Stimulated activated CD4-positive, alpha-beta T cell treated with anti-CD3 and anti-CD28 coated beads, Interleukin-4, amount 100 ng/mL, for 48 hours (primary cell): ENCODE results near the gene TMEM45A.
"Not testable (repeated sequence)": the region's sequence is repeated elsewhere in the genome, so short reads cannot be mapped to it uniquely, and the experiment has no call there.

Experiments used
- DNase-seq, 2 donors: peaks; one replicate each; pipeline ENCODE4 v3.0.0-alpha.2; 2020; ENCODE audit warnings: low read depth in 2 of 2

TMEM45A gene

GRCh38 chr3:100575704-100576103 is 83.3 kb downstream of the TMEM45A start:
- DNase-seq = no peak

GRCh38 chr3:100577382-100578008 is 85.1 kb downstream of the TMEM45A start:
- no peak for DNase-seq

GRCh38 chr3:100578646-100579045 is 86.2 kb downstream of the TMEM45A start:
- DNase-seq = no peak

GRCh38 chr3:100580147-100580546 is 87.7 kb downstream of the TMEM45A start:
- no peak for DNase-seq

GRCh38 chr3:100581650-100582049 is 89.2 kb downstream of the TMEM45A start:
- no peak for DNase-seq

- not testable (repeated sequence) for DNase-seq
Observed at GRCh38 chr3:100582157-100582556, 89.7 kb downstream of the TMEM45A start.

- no peak for DNase-seq
Observed at GRCh38 chr3:100584101-100584660, 91.8 kb downstream of the TMEM45A start.

- no peak for DNase-seq
Observed at GRCh38 chr3:100586832-100587231, 94.4 kb downstream of the TMEM45A start.

- no peak for DNase-seq
Observed at GRCh38 chr3:100588251-100588650, 95.8 kb downstream of the TMEM45A start.

GRCh38 chr3:100590114-100590839 is 97.9 kb downstream of the TMEM45A start:
- DNase-seq = peak; percentile 27 to 31

- DNase-seq = no peak
Observed at GRCh38 chr3:100590840-100591147, 98.4 kb downstream of the TMEM45A start.

- no peak for DNase-seq
Observed at GRCh38 chr3:100591411-100591810, 99.0 kb downstream of the TMEM45A start.

GRCh38 chr3:100600181-100601042 is 108.0 kb downstream of the TMEM45A start:
- DNase-seq = no peak

- no peak for DNase-seq
Observed at GRCh38 chr3:100602506-100603444, 110.4 kb downstream of the TMEM45A start.

- no peak for DNase-seq
Observed at GRCh38 chr3:100603469-100603868, 111.0 kb downstream of the TMEM45A start.

- DNase-seq = no peak
Observed at GRCh38 chr3:100605358-100605757, 112.9 kb downstream of the TMEM45A start.

GRCh38 chr3:100606894-100607512 is 114.6 kb downstream of the TMEM45A start:
- DNase-seq = no peak

GRCh38 chr3:100609305-100609704 is 116.9 kb downstream of the TMEM45A start, which contains the start of gene ADGRG7:
TSS of gene ADGRG7 (plus strand) at chr3:100609601. CDS start at chr3:100609857, 256 bp downstream.
- no peak for DNase-seq

- DNase-seq = no peak
Observed at GRCh38 chr3:100609963-100610362, 117.5 kb downstream of the TMEM45A start.

- DNase-seq = no peak
Observed at GRCh38 chr3:100611221-100611620, 118.8 kb downstream of the TMEM45A start.
